Measurements from ENCODE around the gene ALKBH3. TPM values are rescaled to one million over a fixed set of nuclear protein-coding genes. Genes with fewer than 3 reads are reported as not detected.

Gene ALKBH3
- total RNA-seq, 1 donor from 2014 or later, result 25.4 TPM

DNA sequence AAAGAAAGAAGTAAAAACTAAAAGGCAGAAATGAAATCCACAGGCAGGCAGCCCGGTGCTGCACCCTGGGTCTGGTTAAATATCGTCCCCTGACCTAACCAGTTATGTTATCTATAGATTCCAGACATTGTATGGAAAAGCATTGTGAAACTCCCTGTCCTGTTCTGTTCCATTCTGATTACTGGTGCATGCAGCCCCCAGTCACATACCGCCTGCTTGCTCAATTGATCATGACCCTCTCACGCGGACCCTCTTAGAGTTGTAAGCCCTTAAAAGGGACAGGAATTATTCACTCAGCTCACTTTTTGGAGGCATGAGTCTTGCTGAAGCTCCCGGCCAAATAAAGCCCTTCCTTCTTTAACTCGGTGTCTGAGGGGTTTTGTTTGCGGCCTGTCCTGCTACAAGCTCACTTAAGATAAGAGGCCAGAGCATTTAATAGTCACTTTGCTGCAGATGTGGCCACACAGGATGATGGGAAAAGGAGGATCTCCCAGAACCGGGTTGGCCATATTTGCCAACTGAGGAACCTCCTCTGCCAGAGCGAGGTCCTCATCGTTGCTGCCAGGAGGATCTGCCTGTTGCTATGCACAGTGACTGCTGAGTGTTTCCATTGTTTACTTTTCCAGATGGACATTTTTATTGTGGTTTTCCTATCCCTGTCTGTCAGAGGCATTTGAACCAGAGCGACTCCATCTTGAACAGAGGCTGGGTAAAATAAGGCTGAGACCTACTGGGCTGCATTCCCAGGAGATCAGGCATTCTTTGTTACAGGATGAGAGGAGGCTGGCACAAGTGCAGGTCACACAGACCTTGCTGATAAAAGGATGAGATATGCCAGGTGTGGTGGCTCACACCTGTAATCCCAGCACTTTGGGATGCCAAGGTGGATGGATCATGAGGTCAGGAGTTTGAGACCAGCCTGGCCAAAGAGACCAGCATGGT is 72.0 kb downstream of the ALKBH3 start:
- Mint-ChIP-seq H3K4me3 (no peak overlapping the region), H3K27ac (ENCODE audit: unreplicated experiment) (no peak overlapping the region), H3K27me3 (ENCODE audit: low read depth) (peaks cover 5% of the 10 kb centered on the region), H3K36me3 (ENCODE audit: low read depth) (no peaks in the 10 kb centered on the region), H3K4me1 (no peaks in the 10 kb centered on the region), H3K9me3 (no peaks in the 10 kb centered on the region)
- no peak for TF ChIP-seq CTCF (conservative IDR thresholded peaks at IDR 0.05)
- no peak for DNase-seq (ENCODE audit: low read depth, low spot score)

DNA sequence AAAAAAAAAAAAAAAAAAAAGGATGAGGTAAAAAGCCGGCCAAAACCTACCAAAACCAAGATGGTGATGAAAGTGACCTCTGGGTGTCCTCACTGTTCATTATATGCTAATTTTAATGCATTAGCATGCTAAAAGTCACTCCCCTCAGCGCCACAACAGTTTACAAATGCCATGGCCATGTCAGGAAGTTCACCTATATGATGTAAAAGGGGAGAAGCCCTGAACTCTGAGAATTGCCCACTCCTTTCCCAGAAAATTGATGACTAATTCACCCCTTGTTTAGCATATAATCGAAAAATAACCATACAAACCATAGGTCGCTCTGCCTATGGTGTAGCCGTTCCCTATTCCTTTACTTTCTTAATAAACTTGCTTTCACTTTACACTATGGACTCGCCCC is 72.9 kb downstream of the ALKBH3 start:
- H3K36me3 Mint-ChIP-seq (ENCODE audit: low read depth), result no peaks in the 10 kb centered on the region
- TF ChIP-seq CTCF (conservative IDR thresholded peaks at IDR 0.05), result no peak
- no peak for DNase-seq (ENCODE audit: low read depth, low spot score)
- H3K4me3 Mint-ChIP-seq, result no peak overlapping the region
- peaks cover 3% of the 10 kb centered on the region for H3K27me3 Mint-ChIP-seq (ENCODE audit: low read depth)
- peaks cover 3% of the 10 kb centered on the region for H3K9me3 Mint-ChIP-seq
- no peaks in the 10 kb centered on the region for H3K4me1 Mint-ChIP-seq
- no peak overlapping the region for H3K27ac Mint-ChIP-seq (ENCODE audit: unreplicated experiment)

DNA sequence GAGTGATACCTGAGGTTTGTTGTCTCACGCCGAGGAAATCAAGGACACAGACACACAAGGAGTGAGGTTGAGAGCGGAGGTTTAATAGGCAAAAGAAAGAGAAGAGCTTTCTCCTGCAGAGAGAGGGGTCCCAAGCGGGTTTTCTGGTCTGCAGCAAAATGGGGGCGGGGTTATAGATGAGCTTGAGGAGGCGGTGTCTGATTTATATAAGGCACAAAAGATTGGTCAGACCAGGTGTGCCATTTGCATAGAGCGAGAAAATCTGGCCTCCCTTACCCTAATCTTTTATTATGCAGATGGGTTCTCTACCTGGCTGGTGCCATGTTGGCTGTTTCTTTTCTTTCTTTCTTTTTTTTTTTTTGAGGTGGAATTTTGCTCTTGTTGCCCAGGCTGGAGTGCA is 73.6 kb downstream of the ALKBH3 start:
- Mint-ChIP-seq H3K36me3 (ENCODE audit: low read depth) (no peaks in the 10 kb centered on the region), H3K27ac (ENCODE audit: unreplicated experiment) (no peak overlapping the region), H3K27me3 (ENCODE audit: low read depth) (peaks cover 3% of the 10 kb centered on the region), H3K9me3 (peaks cover 3% of the 10 kb centered on the region), H3K4me3 (no peak overlapping the region), H3K4me1 (no peaks in the 10 kb centered on the region)
- no peak for DNase-seq (ENCODE audit: low read depth, low spot score)
- no peak for TF ChIP-seq CTCF (conservative IDR thresholded peaks at IDR 0.05)

DNA sequence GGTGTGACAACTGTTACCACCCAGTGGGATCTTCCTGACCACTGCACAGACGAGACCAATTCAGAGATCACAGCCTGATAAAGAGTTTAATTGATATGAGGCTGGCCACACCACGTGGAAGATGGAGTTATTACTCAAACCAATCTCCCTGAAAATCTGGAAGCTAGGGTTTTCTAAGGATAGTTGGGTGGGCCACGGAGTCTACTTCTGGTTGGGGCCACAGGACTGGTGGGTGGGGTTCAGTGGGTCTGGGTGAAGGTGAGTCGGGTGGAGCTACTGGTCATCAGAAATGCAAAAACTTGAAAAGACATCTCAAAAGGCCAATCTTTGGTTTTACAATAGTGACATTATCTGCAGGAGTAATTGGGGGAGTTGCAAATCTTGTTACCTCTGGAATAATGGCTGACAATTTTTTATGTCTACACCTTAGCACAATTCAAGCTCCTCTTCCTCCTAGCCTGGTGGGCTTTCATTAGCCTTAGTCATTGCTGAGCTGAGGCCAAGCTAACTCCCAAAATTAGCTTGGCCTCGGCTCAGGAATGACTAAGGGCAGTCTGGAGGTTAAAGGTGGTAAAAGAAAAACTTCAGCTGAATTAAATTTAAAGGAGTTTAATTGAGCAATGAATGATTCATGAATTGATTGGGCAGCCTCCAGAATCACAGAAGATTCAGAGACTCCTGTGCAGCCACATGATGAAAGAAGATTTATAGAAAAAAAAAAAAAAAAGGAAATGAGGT is 74.9 kb downstream of the ALKBH3 start:
- TF ChIP-seq CTCF (conservative IDR thresholded peaks at IDR 0.05), result no peak
- Mint-ChIP-seq H3K36me3 (ENCODE audit: low read depth) (no peaks in the 10 kb centered on the region), H3K4me1 (no peaks in the 10 kb centered on the region), H3K4me3 (no peak overlapping the region), H3K9me3 (peaks cover 3% of the 10 kb centered on the region), H3K27me3 (ENCODE audit: low read depth) (peaks cover 3% of the 10 kb centered on the region), H3K27ac (ENCODE audit: unreplicated experiment) (no peak overlapping the region)
- DNase-seq (ENCODE audit: low read depth, low spot score), result no peak

DNA sequence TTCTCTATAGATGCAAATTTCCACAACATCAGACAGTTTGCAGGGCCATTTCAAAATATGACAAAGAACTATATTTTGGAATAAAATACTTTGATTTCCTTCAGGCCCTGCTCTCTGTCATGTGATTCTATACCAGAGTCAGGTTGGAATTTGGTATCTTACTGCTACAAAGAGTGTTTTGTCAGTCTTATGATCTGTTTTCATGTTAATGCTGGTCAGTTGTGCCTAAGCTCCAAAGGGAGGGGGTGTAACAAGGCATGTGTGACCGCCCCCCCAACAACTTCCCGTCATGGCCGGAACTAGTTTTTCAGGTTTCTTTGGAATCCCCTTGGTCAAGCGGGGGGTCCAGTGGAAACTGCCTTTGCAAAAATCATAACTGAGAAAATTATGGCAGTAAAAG is 76.9 kb downstream of the ALKBH3 start:
- Mint-ChIP-seq H3K27ac (ENCODE audit: unreplicated experiment) (no peak overlapping the region), H3K4me3 (no peak overlapping the region), H3K4me1 (peaks cover 7% of the 10 kb centered on the region), H3K27me3 (ENCODE audit: low read depth) (peaks cover 2% of the 10 kb centered on the region), H3K9me3 (peaks cover 3% of the 10 kb centered on the region), H3K36me3 (ENCODE audit: low read depth) (no peaks in the 10 kb centered on the region)
- no peak for DNase-seq (ENCODE audit: low read depth, low spot score)
- no peak for TF ChIP-seq CTCF (conservative IDR thresholded peaks at IDR 0.05)

All from neural crest cell (in vitro differentiated cells).